HG03571 (cell line): ENCODE measurements around the gene ATG12.
"Not testable (repeated sequence)": the region's sequence is repeated elsewhere in the genome, so short reads cannot be mapped to it uniquely, and the experiment has no call there.

Experiments used
- ATAC-seq: cut with Tn5 transposase; IDR thresholded peaks from one replicate; pipeline ENCODE4 v1.9.1; 2021; ENCODE audit not compliant: unreplicated experiment

ATG12 gene

GRCh38 chr5:115843444-115844130 lies 2.2 kb upstream of the ATG12 start:
- no peak for ATAC-seq

DNA sequence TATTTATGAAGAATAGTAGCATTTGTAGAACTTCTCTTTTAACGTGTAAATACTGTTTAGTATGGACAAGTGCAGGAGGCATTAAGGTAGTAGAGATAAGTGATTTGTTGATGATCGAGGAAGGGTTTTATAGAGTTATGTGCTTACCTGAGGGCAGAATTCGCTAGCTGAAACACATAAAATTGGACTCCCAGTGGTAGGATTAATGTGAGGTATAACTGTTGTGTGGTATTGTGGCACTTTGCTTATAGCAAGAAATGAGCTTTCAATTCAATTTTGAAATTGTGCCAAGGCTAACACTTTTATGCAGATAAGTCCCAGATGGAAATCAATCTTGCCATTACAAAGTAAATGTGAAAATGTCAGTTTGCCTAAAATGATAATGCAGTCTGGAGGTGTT lies 1.6 kb upstream of the ATG12 start:
- no peak for ATAC-seq

DNA sequence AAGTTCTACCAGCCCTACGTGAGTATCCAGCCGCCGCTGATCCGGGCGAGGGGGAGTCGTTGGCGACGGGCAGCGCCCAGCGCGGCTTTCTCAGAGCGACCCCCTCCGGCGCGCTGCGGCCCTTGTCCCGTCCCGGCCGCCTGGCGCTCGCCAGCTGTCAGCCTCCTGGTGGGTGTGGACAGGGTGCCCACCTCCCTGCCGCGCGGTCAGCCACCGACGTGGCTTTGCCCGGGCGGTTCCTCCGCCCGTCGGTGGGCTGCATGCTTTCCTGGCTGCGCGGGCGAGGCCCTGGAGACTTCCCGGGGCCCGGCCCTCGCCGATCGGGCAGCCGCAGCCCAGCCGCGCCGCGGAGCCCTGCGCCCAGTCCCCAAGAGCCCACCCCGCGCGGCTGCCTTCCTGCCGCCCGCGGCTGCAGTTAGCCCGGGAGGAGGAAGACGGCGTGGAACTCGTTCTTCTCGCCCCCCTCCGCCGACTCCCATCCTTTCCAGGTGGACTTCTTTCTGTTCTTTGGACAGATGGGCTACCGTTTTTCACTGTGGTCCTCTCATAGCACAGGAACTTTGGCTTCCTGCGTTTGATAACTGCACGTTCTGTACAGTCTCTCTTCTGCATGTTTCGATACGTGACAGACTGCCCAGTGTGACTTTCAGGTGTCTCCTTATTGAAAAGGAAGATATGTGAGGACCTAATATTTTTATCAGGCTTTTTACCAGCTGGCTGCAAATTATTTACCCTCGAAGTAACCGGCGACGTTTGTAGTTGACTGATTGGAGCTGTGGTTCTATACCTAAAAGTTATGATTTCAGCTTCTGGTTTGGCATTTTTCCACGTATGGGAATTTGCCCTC lies 947 bp upstream of the ATG12 start:
- peak; percentile 30 for ATAC-seq

DNA sequence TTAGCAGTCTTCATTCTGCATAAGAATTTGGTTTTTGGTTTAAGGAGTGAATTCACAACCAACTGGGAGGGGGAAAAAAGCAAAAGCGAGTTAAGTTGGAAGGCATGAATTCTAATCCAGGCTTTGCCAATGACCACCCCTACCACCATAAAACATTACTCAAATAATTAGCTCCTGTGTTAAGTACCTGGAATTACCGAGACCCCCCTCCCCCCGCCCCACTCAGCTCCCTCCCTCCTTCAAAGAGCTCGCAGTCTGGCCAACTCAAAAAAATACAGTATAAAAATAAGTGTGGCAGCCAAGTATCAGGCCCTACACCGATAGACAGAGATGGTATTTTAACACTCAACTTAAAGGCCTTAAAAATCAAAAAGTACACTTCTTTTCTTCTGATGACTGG lies 492 bp downstream of the ATG12 start:
- ATAC-seq: no peak

DNA sequence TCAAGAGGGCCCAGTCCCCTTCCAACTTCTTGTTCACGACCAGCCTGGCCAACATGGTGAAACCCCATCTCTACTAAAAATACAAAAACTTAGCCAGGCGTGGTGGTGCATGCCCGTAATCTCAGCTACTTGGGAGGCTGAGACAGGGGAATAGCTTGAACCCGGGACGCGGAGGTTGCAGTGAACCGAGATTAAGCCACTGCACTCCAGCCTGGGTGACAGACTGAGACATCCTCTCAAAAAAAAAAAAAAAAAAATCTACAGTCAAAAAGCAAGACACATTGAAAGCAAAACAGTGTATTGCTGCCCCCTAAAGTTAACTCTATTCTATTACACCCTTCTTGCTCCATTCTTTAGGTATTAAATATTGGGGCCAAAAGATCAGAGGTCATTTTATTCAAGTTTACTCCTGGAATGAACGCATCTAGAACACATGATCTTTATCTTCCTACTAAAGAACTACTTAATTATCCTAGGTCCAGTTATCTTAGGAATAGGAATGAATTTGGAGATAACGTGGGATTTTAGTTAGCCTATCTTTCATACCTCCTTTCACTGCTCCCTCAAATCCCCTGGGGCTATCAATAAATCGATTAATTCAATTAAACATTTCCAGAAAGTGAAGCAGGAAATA lies 2.4 kb downstream of the ATG12 start:
- ATAC-seq: no peak

- no peak for ATAC-seq
Observed at GRCh38 chr5:115835481-115835880, 5.9 kb downstream of the ATG12 start.

GRCh38 chr5:115831163-115831768 lies 10.1 kb downstream of the ATG12 start:
- ATAC-seq: no peak

DNA sequence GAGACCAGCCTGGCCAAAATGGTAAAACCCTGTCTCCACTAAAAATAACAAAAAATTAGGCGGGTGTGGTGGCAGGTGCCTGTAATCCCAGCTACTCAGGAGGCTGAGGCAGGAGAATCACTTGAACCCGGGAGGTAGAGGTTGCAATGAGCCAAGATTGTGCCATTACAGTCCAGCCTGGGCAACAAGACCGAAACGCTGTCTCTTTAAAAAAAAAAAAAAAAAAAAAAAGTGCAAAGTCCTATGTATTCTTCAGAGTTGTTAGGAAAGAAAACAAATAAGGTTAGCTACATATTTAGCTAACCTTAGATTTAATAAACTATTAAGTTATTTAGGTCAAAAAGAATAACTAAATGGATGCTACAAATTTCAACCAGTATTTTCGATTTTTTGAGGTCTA lies 11.5 kb downstream of the ATG12 start:
- ATAC-seq: no peak

GRCh38 chr5:115825948-115826347 lies 15.4 kb downstream of the ATG12 start:
- ATAC-seq: no peak

GRCh38 chr5:115824983-115825382 lies 16.4 kb downstream of the ATG12 start:
- ATAC-seq: not testable (repeated sequence)

GRCh38 chr5:115820846-115821245 lies 20.5 kb downstream of the ATG12 start:
- no peak for ATAC-seq

GRCh38 chr5:115818821-115819220 lies 22.5 kb downstream of the ATG12 start:
- no peak for ATAC-seq

DNA sequence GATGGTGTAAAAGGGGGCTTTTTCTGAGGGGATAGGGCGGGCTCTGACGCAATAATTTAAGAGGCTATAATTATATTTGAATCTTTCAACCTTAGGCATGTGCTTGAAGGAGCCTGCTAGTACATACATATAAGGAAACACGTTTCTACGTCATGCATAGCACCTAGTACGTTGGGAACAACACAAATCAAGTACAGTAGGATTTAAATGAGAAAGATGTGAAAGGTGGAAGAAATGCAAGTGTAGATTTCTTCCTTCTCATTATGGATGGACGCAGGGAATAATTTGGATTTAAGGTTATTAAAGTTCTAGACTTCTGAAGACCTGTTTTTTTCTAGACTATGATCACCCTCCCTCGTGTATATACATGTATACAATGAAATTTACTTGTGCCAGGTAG lies 24.0 kb downstream of the ATG12 start:
- ATAC-seq: no peak

DNA sequence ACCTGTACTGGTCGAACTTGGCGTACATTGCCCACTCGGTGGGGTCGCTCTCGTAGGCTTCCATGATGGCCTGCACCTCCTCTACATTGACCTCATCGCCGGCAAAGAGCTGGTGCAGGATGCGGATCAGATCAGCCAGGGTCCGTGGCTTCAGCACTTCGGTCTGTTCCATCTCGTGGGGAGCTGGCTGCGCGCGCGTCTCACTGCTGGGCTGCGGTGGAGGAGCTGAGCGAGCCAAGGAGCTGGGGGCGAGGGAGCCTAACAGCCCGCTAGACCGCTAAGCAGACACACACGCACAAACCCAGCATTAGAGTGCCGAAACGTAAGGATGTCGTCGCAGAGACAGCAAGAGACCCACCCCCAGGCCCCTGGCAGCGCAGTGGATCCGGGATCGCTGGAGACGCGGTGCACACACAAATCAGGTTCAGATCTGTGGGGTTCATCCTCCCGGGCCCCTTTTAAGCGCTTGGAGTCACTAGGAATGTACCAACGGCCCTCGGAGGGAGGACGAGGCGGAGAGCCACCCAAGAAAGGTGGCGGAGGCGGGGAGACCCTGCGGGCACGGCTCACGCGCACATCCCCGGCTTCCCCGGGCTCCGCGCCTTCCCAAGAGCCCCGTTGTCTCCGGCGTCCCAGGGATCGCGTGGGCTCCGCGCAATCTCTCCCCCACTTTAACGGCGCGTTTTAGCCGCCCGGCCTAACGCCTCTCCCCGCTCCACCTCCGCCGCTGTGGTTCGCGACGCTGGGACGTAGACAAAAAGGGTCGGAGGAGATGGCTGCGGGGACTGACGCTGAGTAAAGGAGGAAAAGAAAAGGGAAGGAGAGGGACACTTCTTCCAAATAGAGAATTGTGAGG lies 24.9 kb downstream of the ATG12 start, which contains the start of gene CDO1:
Gene CDO1, minus strand, starts transcription at position 434 of the 856 bp plus-strand sequence. Its CDS starts 262 bp downstream, at position 172.
- no peak for ATAC-seq

DNA sequence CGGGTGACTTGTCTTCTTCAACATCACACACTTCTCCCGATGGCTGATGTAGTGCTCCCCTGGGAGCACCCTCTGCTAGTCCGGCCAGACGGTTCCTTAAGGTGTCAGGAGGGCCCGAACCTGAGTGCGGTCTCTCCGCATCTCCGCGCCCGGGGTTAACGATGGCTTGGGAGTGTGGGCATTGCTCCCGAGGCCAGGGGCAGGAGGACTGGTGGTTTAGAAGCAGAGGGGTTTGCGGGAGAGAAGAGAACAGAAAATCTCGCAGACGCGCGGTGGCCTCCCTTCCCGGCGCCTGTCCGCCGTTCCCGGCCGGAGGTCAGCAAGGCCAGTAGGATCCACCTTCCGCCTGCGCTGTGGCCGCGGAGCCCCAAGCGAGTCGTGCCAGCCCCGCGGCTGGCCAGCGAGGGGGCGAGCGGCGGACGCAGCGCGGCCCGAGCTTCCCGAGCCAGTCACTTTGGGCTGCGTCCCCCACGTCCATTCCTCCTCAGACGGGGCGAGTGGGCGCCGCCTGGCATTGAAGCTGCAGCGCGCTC lies 25.6 kb downstream of the ATG12 start:
- no peak for ATAC-seq

GRCh38 chr5:115815006-115815692 lies 26.2 kb downstream of the ATG12 start:
- no peak for ATAC-seq

DNA sequence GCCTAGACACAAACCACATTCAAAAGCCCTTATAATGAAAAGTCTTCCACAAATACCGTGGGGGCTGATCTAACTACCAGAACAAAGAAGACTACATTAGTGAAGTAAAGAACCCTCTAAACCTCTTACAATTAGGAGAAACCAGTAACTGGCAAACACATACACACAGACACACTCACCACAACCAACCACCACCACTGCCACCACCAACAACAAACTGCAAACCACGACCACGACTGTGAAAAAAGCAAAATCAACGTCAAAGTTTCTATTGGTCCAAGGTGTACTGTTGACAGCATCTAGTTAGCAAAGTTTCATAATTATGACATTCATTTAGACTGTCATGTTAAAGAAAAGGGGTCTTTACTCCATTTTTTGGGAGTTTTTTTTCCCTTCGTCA lies 27.6 kb downstream of the ATG12 start:
- ATAC-seq: no peak

GRCh38 chr5:115812372-115812771 lies 29.0 kb downstream of the ATG12 start:
- ATAC-seq: no peak

GRCh38 chr5:115811406-115811805 lies 30.0 kb downstream of the ATG12 start:
- ATAC-seq: no peak

DNA sequence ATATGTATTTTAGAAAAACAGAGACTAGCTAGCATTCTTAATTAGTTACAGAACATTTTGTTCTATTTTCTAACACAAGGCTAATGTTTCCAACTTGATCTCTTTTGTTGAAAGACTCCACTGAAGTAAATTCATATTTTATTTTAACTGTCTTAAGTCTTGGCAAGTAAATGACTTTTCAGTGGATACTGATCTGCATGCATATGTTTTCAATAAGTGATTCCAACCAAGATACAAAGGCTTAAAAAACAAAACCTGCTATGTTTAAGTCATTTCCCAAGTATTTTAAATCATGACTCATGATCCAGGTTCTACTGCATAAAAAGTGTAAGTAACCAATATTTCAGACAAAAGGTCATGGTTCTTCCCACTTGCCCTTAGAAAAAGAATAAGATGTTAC lies 30.6 kb downstream of the ATG12 start:
- no peak for ATAC-seq
